ENCODE measurements around the gene SPNS2. TPM values are rescaled to one million over a fixed set of nuclear protein-coding genes. Genes with fewer than 3 reads are reported as not detected.

SPNS2 gene, protein sequence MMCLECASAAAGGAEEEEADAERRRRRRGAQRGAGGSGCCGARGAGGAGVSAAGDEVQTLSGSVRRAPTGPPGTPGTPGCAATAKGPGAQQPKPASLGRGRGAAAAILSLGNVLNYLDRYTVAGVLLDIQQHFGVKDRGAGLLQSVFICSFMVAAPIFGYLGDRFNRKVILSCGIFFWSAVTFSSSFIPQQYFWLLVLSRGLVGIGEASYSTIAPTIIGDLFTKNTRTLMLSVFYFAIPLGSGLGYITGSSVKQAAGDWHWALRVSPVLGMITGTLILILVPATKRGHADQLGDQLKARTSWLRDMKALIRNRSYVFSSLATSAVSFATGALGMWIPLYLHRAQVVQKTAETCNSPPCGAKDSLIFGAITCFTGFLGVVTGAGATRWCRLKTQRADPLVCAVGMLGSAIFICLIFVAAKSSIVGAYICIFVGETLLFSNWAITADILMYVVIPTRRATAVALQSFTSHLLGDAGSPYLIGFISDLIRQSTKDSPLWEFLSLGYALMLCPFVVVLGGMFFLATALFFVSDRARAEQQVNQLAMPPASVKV
- total RNA-seq: 1.6 and 3.4 TPM in 2 replicates

DNA sequence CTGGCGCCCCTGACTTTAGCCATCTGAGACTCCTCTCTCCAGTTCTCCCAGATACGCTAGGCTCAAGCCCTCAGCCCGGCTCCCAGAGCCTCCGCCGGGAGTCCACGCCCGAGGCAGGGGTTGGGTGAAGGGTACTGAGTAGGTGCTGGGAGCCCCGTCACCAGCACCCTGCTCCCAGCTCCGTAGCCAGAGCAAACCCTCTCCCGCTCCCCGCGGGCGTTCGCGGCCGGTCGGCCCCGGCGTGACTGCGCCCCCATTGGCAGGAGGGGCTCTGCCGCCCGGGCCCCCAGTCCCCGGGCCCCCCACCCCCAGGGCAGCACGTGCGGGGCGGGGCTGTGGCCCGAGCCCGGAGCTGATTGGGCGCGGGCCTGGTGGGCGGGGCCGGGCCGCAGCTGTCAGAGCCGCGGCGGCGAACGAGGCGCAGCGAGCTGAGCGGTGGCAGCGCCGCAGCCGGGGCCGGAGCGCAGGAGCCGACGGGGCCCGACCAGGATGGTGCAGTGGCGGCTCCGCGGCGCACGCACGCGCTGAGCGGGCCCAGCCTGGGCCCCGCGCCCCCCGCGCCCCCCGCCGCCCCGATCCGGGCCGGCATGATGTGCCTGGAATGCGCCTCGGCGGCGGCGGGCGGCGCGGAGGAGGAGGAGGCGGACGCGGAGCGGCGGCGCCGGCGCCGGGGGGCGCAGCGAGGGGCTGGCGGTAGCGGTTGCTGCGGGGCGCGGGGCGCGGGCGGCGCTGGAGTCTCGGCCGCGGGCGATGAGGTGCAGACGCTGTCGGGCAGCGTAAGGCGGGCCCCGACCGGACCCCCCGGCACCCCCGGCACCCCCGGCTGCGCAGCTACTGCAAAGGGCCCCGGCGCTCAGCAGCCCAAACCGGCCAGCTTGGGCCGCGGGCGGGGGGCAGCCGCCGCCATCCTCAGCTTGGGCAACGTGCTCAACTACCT, at the start of gene SPNS2:
Gene SPNS2, plus strand, starts transcription at position 421 of the 937 bp plus-strand sequence. Its CDS starts 167 bp downstream, at position 588.

DNA sequence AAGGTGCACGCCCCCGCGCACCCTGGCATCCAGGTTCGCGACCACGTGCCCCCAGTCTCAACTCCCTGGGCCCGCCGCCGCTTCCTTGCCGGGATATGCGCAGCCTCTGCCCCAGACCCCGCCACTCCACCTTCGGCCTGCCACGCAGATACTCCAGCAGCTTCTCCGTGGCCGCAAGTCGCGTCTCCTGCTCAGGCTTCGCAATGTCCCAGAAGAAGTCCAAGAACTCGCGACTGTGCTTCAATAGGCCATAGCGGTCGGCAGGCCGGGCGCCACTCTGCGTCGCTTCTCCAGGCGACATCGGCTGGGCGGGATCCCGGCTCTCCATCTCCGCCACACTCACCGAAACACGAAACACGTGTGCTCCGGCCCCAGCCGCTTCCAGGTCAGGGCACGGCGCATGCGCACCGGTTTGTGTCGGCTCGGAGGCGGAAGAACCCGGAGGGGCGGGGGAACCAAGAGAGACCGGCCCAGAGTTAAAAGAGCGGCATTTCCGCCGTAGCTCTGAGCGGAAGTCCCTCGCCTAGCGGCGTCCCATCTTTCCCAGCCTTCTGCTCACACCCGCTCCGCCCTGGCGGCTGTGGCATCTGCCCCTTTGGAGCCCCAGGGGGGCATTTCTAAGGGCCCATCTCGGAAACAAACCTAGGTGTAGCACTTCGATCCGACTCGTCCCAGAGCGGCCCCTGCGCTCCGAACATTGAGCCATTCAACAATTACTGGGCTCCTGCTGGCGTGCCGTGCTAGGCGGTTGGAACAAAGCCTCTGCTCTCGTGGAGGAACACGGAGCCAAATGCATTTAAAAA, 56.5 kb downstream of the SPNS2 start, which contains the start of gene MYBBP1A:
Gene MYBBP1A, minus strand, starts transcription at position 388 of the 803 bp plus-strand sequence. Its CDS starts 60 bp downstream, at position 328.

DNA sequence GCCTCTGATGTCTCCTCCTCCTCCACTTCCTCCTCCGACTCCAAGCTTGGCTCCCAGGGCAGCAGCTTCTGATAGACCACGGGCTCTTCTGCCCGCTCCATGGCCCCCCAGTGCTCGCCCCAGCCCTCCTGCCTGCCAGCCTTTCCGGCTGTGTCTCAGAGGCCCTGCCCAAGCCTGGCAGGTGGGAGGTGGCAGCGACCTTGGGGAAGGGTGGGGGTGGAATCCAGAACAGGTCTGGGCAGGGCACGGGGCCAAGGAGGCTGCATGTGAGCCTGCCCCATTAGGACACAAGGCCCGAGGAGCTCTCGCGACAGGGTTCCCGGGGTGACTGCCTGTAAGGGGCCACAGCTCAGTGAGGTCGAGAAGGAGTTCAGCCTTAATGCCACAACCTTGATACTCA, 61.7 kb downstream of the SPNS2 start, which contains the start of gene GGT6:
Gene GGT6, minus strand, starts transcription at position 157 of the 400 bp plus-strand sequence. Its CDS starts 56 bp downstream, at position 101.

DNA sequence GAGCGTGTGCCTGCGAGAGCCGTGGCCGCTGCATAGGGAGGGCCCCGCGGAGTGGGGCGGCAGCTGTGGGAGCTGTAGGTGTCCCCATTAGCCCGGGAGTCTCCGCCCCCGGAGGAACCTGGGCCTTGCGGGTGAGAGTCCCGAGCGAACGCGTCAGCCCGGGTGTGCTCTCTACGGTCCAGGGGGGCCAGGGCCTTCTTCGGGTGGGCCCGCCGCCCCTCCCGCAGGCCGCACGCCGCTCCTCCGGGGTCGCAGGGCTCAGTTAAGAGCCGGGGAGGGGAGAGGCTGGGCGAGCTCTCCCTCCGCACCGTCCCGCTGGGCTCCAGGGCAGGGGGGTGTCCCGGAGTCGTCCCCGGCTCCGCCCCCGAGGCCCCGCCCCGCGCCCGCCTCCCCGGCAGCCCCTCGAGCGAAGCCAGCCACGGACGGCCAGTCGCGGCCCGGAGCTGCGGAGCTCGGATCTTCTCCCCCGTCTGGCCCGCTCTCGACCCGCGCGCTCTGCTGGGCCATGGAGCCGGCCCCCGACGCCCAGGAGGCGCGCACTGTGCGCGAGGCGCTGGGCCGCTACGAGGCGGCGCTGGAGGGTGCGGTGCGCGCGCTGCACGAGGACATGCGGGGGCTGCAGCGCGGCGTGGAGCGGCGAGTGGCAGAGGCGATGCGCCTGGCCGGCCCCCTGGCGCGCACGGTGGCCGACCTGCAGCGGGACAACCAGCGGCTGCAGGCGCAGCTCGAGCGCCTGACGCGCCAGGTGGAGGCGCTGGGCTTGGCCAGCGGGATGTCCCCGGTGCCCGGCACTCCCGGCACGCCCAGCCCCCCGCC, 85.6 kb downstream of the SPNS2 start, which contains the start of gene SMTNL2:
Gene SMTNL2, plus strand, starts transcription at position 429 of the 816 bp plus-strand sequence. Its CDS starts 77 bp downstream, at position 506.

Other genes with a start within 250 kb of the SPNS2 start
- gene ANKFY1, start 234.9 kb upstream of the SPNS2 start, total RNA-seq: 11.5 and 17.4 TPM in 2 replicates
- 56.0 and 65.2 TPM in 2 replicates for gene UBE2G1, start 132.2 kb upstream of the SPNS2 start, total RNA-seq
- not detected in 2 replicates for gene SPNS3, start 64.9 kb upstream of the SPNS2 start, total RNA-seq
- gene MYBBP1A, start 56.5 kb downstream of the SPNS2 start, total RNA-seq: 83.9 and 100 TPM in 2 replicates
- 10.9 and 29.8 TPM in 2 replicates for gene GGT6, start 61.7 kb downstream of the SPNS2 start, total RNA-seq
- gene SMTNL2, start 85.6 kb downstream of the SPNS2 start, total RNA-seq: not detected in 2 replicates
- gene ALOX15, start 142.8 kb downstream of the SPNS2 start, total RNA-seq: not detected in 2 replicates
- gene PELP1, start 205.3 kb downstream of the SPNS2 start, total RNA-seq: 33.1 and 34.1 TPM in 2 replicates
- 10.1 and 15.7 TPM in 2 replicates for gene ARRB2, start 211.8 kb downstream of the SPNS2 start, total RNA-seq
- 25.0 and 28.1 TPM in 2 replicates for gene MED11, start 232.5 kb downstream of the SPNS2 start, total RNA-seq
- 0.28 TPM in 1 of 2 replicates, not detected in the other for gene ZMYND15, start 241.0 kb downstream of the SPNS2 start, total RNA-seq
- gene CXCL16, start 241.0 kb downstream of the SPNS2 start, total RNA-seq: 16.3 and 16.7 TPM in 2 replicates

Data from airway epithelial cell (primary cell).